T-cell (primary cell): Measurements from ENCODE around the gene SLC2A5. TPM values are rescaled to one million over a fixed set of nuclear protein-coding genes. Genes with fewer than 3 reads are reported as not detected.

Experiments
- ATAC-seq, 4 experiments: fragments of 200-7000 bp in 3 of 4; fragments of 150-1000 bp in 1 of 4; cut with Tn5 transposase; replicated peaks in 1 of 4; 1 replicate in 3 of 4; 2 replicates in 1 of 4; pipeline ENCODE4 v1.10.0; 2021; ENCODE audit warnings: moderate library complexity in 3 of 4, mild to moderate bottlenecking in 2 of 4, moderate number of reproducible peaks in 1 of 4
- CTCF ChIA-PET, 2 donors: fragments of 300-600 bp; sonication (Branson Sonifier 250); formaldehyde crosslinking; loops; one replicate each; lab custom pipeline; 2022; ENCODE audit warnings: antibody characterized with exemption in 2 of 2; lab: Charles Lee
- POLR2A ChIA-PET, 2 donors: fragments of 300-600 bp; sonication (Branson Sonifier 250); formaldehyde crosslinking; loops; one replicate each; lab custom pipeline; 2022; ENCODE audit warnings: antibody characterized with exemption in 2 of 2; lab: Charles Lee
- DNase-seq, 35 experiments: peaks; one replicate each; pipeline versions ENCODE4 v3.0.0 to v3.0.0-alpha.2; 2013 to 2023
- H3K27ac ChIP-seq: one replicate; pipeline ENCODE4 v1.5.1; 2013; ENCODE audit warnings: low read length
- H3K27me3 ChIP-seq, 2 experiments: replicated peaks in 1 of 2; 1 replicate in 1 of 2; 2 replicates in 1 of 2; pipeline versions ENCODE4 v1.6.1 to v1.7.0; 2013; ENCODE audit warnings: low read length in 1 of 2, mixed read lengths in 1 of 2; ENCODE audit not compliant: control insufficient read depth in 2 of 2, insufficient read depth in 2 of 2; ENCODE audit errors: extremely low read depth in 1 of 2
- H3K36me3 ChIP-seq, 2 donors: 1 replicate in 1 of 2; 2 replicates in 1 of 2; pipeline versions ENCODE4 v1.6.1 to v1.7.0; 2013; ENCODE audit warnings: low read length in 1 of 2; ENCODE audit not compliant: control insufficient read depth in 2 of 2, insufficient read depth in 1 of 2; ENCODE audit errors: extremely low read depth in 1 of 2
- H3K4me1 ChIP-seq, 2 experiments: 1 replicate in 1 of 2; 2 replicates in 1 of 2; pipeline versions ENCODE4 v1.6.1 to v1.7.0; 2013; ENCODE audit warnings: low read length in 2 of 2, mixed read lengths in 1 of 2; ENCODE audit not compliant: insufficient read depth in 2 of 2, control insufficient read depth in 1 of 2; ENCODE audit errors: extremely low read depth in 1 of 2
- H3K4me3 ChIP-seq, 2 donors: 1 replicate in 1 of 2; 2 replicates in 1 of 2; pipeline versions ENCODE4 v1.5.1 to v1.7.0; 2013; ENCODE audit warnings: mild to moderate bottlenecking in 2 of 2, low read length in 1 of 2, moderate library complexity in 1 of 2; ENCODE audit not compliant: control insufficient read depth in 1 of 2; ENCODE audit errors: extremely low read depth in 1 of 2
- H3K9me3 ChIP-seq: 2 replicates; pipeline ENCODE4 v1.7.0; 2013
- H3K27ac Mint-ChIP-seq, 2 donors: one replicate each; pipeline ENCODE4 v1.8.0; 2020 to 2021; ENCODE audit warnings: mild to moderate bottlenecking in 2 of 2, mixed read lengths in 2 of 2
- H3K27me3 Mint-ChIP-seq, 2 donors: one replicate each; pipeline ENCODE4 v1.8.0; 2021 to 2022; ENCODE audit warnings: mixed read lengths in 2 of 2
- H3K36me3 Mint-ChIP-seq: one replicate; pipeline ENCODE4 v1.8.0; 2021; ENCODE audit warnings: mixed read lengths
- H3K4me1 Mint-ChIP-seq, 3 donors: one replicate each; pipeline ENCODE4 v1.8.0; 2020 to 2022; ENCODE audit warnings: mixed read lengths in 3 of 3, mild to moderate bottlenecking in 1 of 3
- H3K4me3 Mint-ChIP-seq, 3 donors: one replicate each; pipeline ENCODE4 v1.8.0; 2020 to 2022; ENCODE audit warnings: mild to moderate bottlenecking in 3 of 3, mixed read lengths in 3 of 3, moderate library complexity in 3 of 3
- H3K9me3 Mint-ChIP-seq, 3 donors: one replicate each; pipeline ENCODE4 v1.8.0; 2020 to 2022; ENCODE audit warnings: mixed read lengths in 3 of 3
- WGBS: methylation state at CpG from one replicate; pipeline ENCODE4 v1.1.5; 2013; ENCODE audit warnings: missing lambda C conversion rate; ENCODE audit not compliant: insufficient coverage; 5-methylcytosine and 5-hydroxymethylcytosine counted together
- total RNA-seq, 35 experiments: library from RNA in 6 of 35; stranded (reverse) in 6 of 35; fragments of 120-200 nt in 1 of 35; gene quantifications; one replicate each; pipeline versions ENCODE4 v1.2.1 to v1.2.4 and lab custom pipeline; 2013 to 2026

Gene SLC2A5
- total RNA-seq, 5 donors from 2014 or later (not counting 1 experiment from before 2014, with no cell fraction given) = 0.32 to 1.5 (median 0.86) TPM

DNA sequence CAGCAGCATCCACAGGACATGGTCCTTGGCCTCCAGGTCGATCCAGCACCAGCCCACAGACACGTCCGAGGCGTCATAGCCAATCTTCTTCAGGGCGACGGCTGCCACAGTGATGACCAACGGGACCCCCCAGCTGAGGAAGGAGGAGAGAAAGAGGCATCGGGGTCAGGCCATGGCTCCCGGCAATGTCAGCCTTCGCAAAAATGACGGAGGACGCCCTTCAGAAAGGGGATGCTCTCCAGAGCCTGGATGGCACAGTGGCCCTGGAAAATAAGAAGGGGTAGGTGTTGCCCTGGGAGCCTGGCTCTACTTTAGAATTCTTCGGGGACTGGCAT lies 41.9 kb upstream of the SLC2A5 start:
- POLR2A ChIA-PET = no interaction called here
- no peak overlapping the region for H3K27ac ChIP-seq
- no peak overlapping the region for H3K27ac Mint-ChIP-seq
- peaks cover 0 to 6% of the 10 kb centered on the region in 2 experiments for H3K4me1 ChIP-seq
- DNase-seq (no peak), ATAC-seq (no peak)
- H3K9me3 ChIP-seq = no peaks in the 10 kb centered on the region
- H3K27me3 Mint-ChIP-seq = no peaks in the 10 kb centered on the region
- peaks cover 12% of the 10 kb centered on the region for H3K36me3 Mint-ChIP-seq
- no peak overlapping the region for H3K4me3 Mint-ChIP-seq
- CTCF ChIA-PET = interaction anchor here (0.5 to 2.1 kb wide), 3 partner anchors 11 to 85 kb away, joined by 3 to 4 read pairs (median 4); no protein-coding TSS in a partner anchor
- no peaks in the 10 kb centered on the region for H3K27me3 ChIP-seq
- H3K4me3 ChIP-seq = no peak overlapping the region
- 86% methylated on average over 11 of the region's 13 CpGs for WGBS
- H3K9me3 Mint-ChIP-seq = no peaks in the 10 kb centered on the region
- peaks cover 0 to 4% (median 0%) of the 10 kb centered on the region in 3 donors for H3K4me1 Mint-ChIP-seq
- peaks cover 2 to 4% of the 10 kb centered on the region in 2 donors for H3K36me3 ChIP-seq

DNA sequence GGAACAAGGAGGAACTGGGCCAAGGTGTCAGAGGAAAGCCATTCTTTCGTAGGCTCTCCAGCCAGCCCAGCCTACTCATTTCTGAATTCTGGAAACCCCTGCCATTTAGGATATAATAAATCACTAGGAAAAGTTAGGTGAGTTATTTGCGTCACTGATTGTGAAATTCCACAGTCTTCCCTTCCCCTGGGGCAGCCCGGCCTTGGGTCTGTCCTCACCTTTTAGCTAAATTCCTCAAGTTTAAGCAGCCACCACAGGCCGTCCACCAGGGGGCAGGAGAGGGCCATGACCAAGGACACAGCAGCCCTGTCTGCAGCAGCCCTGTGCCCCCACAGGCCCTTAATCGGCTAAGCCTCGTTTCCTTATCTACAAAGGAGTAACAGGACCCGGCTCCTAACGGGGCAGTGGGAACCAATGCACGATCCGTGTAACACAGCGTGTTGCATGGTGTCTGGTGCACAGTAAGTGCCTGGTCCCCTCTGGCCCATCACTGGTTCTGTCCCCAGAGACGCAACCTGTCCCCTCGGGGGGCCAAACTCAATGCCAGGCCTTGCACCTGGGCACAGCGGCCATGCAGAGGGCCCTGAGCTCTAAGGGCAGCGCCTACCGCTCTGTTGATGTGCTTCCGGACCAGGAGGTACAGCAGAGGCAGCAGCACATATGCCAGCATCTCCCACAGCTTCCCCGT lies 41.4 kb upstream of the SLC2A5 start:
- H3K27me3 ChIP-seq = no peaks in the 10 kb centered on the region
- H3K4me3 ChIP-seq = no peak overlapping the region
- Mint-ChIP-seq H3K27ac (no peak overlapping the region), H3K4me3 (no peak overlapping the region), H3K27me3 (no peaks in the 10 kb centered on the region), H3K36me3 (peaks cover 12% of the 10 kb centered on the region), H3K4me1 (peaks cover 0 to 4% (median 0%) of the 10 kb centered on the region in 3 donors), H3K9me3 (no peaks in the 10 kb centered on the region)
- peak; percentile 53 to 88 (median 77) for DNase-seq
- H3K9me3 ChIP-seq = no peaks in the 10 kb centered on the region
- ATAC-seq = peak; percentile 71 to 77 (median 74)
- CTCF ChIA-PET = interaction anchor here (0.5 to 2.1 kb wide), 6 partner anchors 9 to 1490 kb away, joined by 3 to 4 read pairs (median 3); no protein-coding TSS in a partner anchor
- POLR2A ChIA-PET = no interaction called here
- H3K36me3 ChIP-seq = peaks cover 2 to 4% of the 10 kb centered on the region in 2 donors
- WGBS = 47% methylated on average over 17 of the region's 18 CpGs
- H3K4me1 ChIP-seq = peaks cover 0 to 6% of the 10 kb centered on the region in 2 experiments
- H3K27ac ChIP-seq = no peak overlapping the region

DNA sequence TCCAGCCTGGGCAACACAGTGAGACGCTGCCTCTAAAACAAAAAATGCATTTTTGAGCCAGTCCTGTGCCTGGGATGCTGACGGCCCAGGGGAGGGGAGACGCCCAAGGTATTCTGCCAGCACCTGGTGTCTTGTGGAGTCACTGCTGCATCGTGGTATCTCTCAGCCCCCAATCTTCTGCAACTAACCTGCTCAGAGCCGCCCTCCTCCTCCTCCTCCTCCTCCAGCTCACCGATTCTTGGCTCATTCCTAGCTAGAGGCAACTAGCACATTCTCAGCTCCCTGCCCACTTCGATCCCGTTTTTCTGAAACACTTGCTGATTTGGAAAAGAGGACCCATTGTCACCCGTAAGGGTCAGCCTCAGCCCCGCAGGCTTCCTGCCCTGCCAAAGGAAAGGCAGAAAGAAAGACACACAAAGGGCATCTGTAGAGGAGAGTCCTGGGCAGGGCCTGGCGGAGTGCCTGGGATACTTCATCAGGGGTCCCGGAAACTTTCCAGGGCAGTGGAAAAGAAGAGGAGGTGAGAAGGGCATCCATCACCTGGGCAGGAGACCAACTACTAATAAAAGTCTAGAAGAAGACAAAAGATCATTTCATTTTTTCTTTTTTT lies 38.7 kb upstream of the SLC2A5 start:
- POLR2A ChIA-PET = no interaction called here
- H3K4me3 ChIP-seq = no peak overlapping the region
- H3K9me3 ChIP-seq = no peaks in the 10 kb centered on the region
- H3K27ac ChIP-seq = no peak overlapping the region
- no peaks in the 10 kb centered on the region for H3K27me3 ChIP-seq
- ATAC-seq (no peak), DNase-seq (no peak)
- peaks cover 0 to 6% of the 10 kb centered on the region in 2 experiments for H3K4me1 ChIP-seq
- no peak overlapping the region for H3K27ac Mint-ChIP-seq
- H3K4me1 Mint-ChIP-seq = no peaks in the 10 kb centered on the region
- H3K36me3 Mint-ChIP-seq = peaks cover 22% of the 10 kb centered on the region
- H3K9me3 Mint-ChIP-seq = no peaks in the 10 kb centered on the region
- no peak overlapping the region for H3K4me3 Mint-ChIP-seq
- 79% methylated on average over 8 of the region's 12 CpGs for WGBS
- CTCF ChIA-PET = interaction anchor here in 1 of 2 donors (0.7 kb wide), 1 partner anchor 103 kb away, joined by 3 read pairs; no protein-coding TSS in a partner anchor
- H3K27me3 Mint-ChIP-seq = no peaks in the 10 kb centered on the region
- peaks cover 4 to 5% of the 10 kb centered on the region in 2 donors for H3K36me3 ChIP-seq

DNA sequence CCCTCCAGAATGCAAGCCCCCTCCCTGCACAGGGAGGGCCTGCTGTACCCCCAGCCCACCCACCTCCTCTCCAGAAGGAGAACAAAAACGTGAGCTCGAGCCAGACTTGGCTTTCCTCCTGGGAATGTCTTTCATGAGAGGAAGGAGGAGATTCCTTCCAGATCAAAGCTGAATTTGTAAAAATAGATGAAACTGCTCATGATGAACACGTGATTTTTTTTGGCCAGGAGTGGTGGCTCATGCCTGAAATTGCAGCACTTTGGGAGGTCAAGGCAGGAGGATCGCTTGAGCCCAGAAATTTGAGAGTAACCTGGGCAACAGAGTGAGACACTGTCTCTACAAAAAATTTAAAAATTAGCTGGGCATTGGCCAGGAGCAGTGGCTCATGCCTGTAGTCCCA lies 37.7 kb upstream of the SLC2A5 start:
- no peaks in the 10 kb centered on the region for H3K27me3 Mint-ChIP-seq
- H3K9me3 ChIP-seq = no peaks in the 10 kb centered on the region
- ChIA-PET POLR2A (no interaction called here), CTCF (interaction anchor here in 1 of 2 donors (0.6 kb wide), 1 partner anchor 140 kb away, joined by 3 read pairs; no protein-coding TSS in a partner anchor)
- peaks cover 27% of the 10 kb centered on the region for H3K36me3 Mint-ChIP-seq
- DNase-seq = no peak
- peaks cover 0 to 6% of the 10 kb centered on the region in 2 experiments for H3K4me1 ChIP-seq
- no peak overlapping the region for H3K27ac Mint-ChIP-seq
- no peaks in the 10 kb centered on the region for H3K9me3 Mint-ChIP-seq
- no peak for ATAC-seq
- no peaks in the 10 kb centered on the region for H3K4me1 Mint-ChIP-seq
- no peak overlapping the region for H3K27ac ChIP-seq
- H3K27me3 ChIP-seq = no peaks in the 10 kb centered on the region
- H3K4me3 Mint-ChIP-seq = no peak overlapping the region
- no peak overlapping the region for H3K4me3 ChIP-seq
- H3K36me3 ChIP-seq = peaks cover 4 to 5% of the 10 kb centered on the region in 2 donors
- 77% methylated on average over 2 of the region's 4 CpGs for WGBS

DNA sequence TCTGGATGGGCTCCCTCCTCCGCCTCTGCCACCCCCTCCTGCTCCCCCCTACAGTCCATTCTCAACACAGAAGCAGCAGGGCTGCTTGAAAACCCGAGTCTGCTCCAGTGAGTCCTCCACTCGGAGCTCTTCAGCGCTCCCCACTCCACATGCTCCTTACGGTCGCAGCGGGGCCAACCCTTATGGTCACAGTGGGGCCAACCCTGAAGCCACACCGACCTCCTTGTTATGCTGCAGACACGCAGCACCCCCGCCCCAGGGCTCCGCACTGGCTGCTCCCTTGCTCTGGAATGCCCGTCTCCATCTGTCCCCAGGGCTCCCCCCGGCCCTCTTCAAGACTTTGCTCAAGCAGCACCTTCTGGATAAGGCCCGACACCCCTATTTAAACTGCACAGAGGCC lies 36.9 kb upstream of the SLC2A5 start:
- no peak overlapping the region for H3K4me3 ChIP-seq
- H3K27me3 ChIP-seq = no peaks in the 10 kb centered on the region
- ChIA-PET CTCF (no interaction called here), POLR2A (no interaction called here)
- H3K4me1 ChIP-seq = peaks cover 0 to 6% of the 10 kb centered on the region in 2 experiments
- peaks cover 4 to 5% of the 10 kb centered on the region in 2 donors for H3K36me3 ChIP-seq
- no peak for DNase-seq
- no peaks in the 10 kb centered on the region for H3K9me3 ChIP-seq
- H3K4me1 Mint-ChIP-seq = no peaks in the 10 kb centered on the region
- ATAC-seq = no peak
- no peaks in the 10 kb centered on the region for H3K9me3 Mint-ChIP-seq
- no peak overlapping the region for H3K4me3 Mint-ChIP-seq
- no peak overlapping the region for H3K27ac ChIP-seq
- no peak overlapping the region for H3K27ac Mint-ChIP-seq
- no peaks in the 10 kb centered on the region for H3K27me3 Mint-ChIP-seq
- WGBS = 86% methylated on average over 14 of the region's 14 CpGs
- peaks cover 27% of the 10 kb centered on the region for H3K36me3 Mint-ChIP-seq

DNA sequence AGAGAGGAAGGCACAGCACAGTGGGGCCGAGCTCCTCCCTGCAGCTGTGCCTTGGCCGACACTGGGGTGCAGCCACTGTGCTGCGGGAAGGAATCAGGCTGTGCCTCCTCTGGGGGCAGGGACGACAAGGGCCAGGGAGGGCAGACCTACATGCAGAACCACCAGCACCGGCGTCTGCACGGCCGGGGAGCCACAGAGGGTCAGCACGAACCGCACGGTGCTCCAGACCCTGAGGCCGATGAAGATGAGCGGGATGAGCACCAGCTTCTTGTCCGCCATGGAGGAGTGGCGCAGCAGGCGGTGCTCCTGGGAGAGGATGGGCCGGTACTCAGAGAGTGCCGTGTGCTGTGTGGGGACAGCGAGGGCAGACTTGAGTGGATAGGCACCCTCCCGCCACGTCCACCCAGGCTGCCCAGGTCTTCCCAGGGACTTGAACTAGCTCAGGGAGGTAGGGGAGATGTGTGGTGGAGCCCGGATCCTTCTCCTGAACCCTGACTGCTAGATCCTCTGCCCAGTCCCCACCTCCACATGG lies 36.0 kb upstream of the SLC2A5 start:
- WGBS = 93% methylated on average over 18 of the region's 22 CpGs
- CTCF ChIA-PET = interaction anchor here in 1 of 2 donors (0.6 kb wide), 1 partner anchor 391 kb away, joined by 9 read pairs; no protein-coding TSS in a partner anchor
- H3K4me3 Mint-ChIP-seq = no peak overlapping the region
- no peak overlapping the region for H3K27ac ChIP-seq
- H3K27me3 Mint-ChIP-seq = no peaks in the 10 kb centered on the region
- H3K4me3 ChIP-seq = no peak overlapping the region
- no peaks in the 10 kb centered on the region for H3K27me3 ChIP-seq
- peaks cover 0 to under 1% of the 10 kb centered on the region in 2 experiments for H3K4me1 ChIP-seq
- no peaks in the 10 kb centered on the region for H3K9me3 ChIP-seq
- POLR2A ChIA-PET = no interaction called here
- DNase-seq = no peak
- no peaks in the 10 kb centered on the region for H3K4me1 Mint-ChIP-seq
- no peak overlapping the region for H3K27ac Mint-ChIP-seq
- ATAC-seq = no peak
- H3K36me3 Mint-ChIP-seq = peaks cover 24% of the 10 kb centered on the region
- H3K9me3 Mint-ChIP-seq = no peaks in the 10 kb centered on the region
- H3K36me3 ChIP-seq = peaks cover 0 to 5% of the 10 kb centered on the region in 2 donors
